ENCODE results near the gene TMEM51. TPM values are rescaled to one million over a fixed set of nuclear protein-coding genes. Genes with fewer than 3 reads are reported as not detected.

TMEM51 gene
- total RNA-seq, 2 experiments from 2014 or later = not detected

DNA sequence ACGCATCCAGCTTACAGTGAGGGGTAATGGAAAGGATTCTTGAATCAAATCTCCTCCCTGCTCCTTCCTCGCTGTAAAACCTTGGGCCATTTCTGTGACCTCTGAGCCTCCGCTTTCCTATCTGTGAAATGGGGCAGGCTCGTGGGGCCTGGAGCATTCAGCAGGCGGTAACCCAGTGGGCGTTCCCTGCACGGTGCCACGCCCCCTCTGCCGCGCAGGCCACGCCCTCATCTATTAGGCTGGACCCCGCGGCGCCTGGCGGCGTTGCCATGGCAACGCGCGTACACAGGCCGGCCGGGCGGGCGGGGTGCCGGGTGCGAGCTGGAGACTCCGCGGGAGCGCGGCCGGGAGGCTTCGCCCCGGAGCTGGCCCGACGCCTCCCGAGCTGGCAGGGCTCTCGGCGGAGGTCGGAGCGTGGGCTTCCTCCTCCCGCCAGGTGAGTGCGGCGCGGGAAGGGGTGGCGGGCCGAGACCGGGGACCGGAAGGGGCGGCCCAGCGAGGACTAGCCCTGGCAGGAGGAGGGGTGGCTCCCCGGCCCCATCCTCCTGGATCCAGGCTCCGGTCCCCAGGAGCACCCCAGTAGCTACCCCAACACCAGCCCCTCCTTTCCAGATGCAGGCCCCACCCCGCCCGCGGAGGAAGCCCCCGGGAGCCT lies 93.5 kb downstream of the TMEM51 start, which contains the start of gene FHAD1:
FHAD1 (plus strand) TSS at position 264 of the 655 bp plus-strand sequence. CDS start 4,562 bp downstream, outside the sequence.
- CTCF ChIA-PET = interaction anchor here (0.9 kb wide), 1 partner anchor 14 kb away, joined by 3 read pairs; no protein-coding TSS in a partner anchor
- Mint-ChIP-seq H3K4me3 (peak within 1 kb of the TSS; percentile 43), H3K4me1 (ENCODE audit: low read depth) (peaks cover 57% of the 10 kb centered on the region), H3K36me3 (ENCODE audit: low read depth) (peaks cover 9% of the 10 kb centered on the region), H3K9me3 (peaks cover 9% of the 10 kb centered on the region), H3K27ac (no peak within 1 kb of the TSS), H3K27me3 (peaks cover 49% of the 10 kb centered on the region)
- intact Hi-C loops (cut with micrococcal nuclease) = no loop called here
- DNase-seq (peak; percentile 71), ATAC-seq (peak; percentile 18)
- TF ChIP-seq, protein P1, sequence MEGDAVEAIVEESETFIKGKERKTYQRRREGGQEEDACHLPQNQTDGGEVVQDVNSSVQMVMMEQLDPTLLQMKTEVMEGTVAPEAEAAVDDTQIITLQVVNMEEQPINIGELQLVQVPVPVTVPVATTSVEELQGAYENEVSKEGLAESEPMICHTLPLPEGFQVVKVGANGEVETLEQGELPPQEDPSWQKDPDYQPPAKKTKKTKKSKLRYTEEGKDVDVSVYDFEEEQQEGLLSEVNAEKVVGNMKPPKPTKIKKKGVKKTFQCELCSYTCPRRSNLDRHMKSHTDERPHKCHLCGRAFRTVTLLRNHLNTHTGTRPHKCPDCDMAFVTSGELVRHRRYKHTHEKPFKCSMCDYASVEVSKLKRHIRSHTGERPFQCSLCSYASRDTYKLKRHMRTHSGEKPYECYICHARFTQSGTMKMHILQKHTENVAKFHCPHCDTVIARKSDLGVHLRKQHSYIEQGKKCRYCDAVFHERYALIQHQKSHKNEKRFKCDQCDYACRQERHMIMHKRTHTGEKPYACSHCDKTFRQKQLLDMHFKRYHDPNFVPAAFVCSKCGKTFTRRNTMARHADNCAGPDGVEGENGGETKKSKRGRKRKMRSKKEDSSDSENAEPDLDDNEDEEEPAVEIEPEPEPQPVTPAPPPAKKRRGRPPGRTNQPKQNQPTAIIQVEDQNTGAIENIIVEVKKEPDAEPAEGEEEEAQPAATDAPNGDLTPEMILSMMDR (IDR thresholded peaks at IDR 0.05) = no peak
- POLR2A ChIA-PET = interaction anchor here (0.7 to 3.2 kb wide), 3 partner anchors 14 to 15 kb away, joined by 3 to 10 read pairs (median 8); no protein-coding TSS in a partner anchor

DNA sequence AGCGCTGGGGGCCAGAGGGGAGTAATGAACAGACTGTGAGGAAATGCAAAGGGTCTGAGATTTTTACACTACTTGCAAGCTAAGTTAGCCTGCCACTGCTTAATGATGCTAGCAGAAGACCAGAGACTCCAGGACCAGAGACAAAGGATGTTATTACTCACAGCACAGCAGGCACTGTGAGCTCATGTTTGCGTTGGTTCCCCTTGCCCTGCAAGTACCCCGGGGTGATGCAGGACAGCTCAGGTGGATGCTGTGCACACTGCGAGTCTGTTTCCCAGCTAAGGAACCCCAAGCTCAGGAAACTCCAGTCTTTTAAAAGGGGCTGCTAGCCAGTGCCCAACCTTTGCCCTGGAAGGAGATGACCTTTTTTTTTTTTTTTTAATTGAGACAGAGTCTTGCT lies 94.7 kb downstream of the TMEM51 start:
- H3K4me3 Mint-ChIP-seq = no peak overlapping the region
- ATAC-seq = no peak
- H3K27me3 Mint-ChIP-seq = peaks cover 41% of the 10 kb centered on the region
- ChIA-PET POLR2A (interaction anchor here (0.8 to 3.2 kb wide), 4 partner anchors 13 to 90 kb away, joined by 3 to 10 read pairs (median 6); no protein-coding TSS in a partner anchor), CTCF (interaction anchor here (1.0 to 2.1 kb wide), 3 partner anchors 16 to 95 kb away, joined by 4 to 8 read pairs (median 4); partner anchors contain the start of gene TMEM51)
- H3K27ac Mint-ChIP-seq = peak overlapping the region; percentile 81
- peaks cover 9% of the 10 kb centered on the region for H3K36me3 Mint-ChIP-seq (ENCODE audit: low read depth)
- TF ChIP-seq, protein P1 (IDR thresholded peaks at IDR 0.05) = no peak
- intact Hi-C loops (cut with micrococcal nuclease) = no loop called here
- peak; percentile 26 for DNase-seq
- peaks cover 11% of the 10 kb centered on the region for H3K9me3 Mint-ChIP-seq
- H3K4me1 Mint-ChIP-seq (ENCODE audit: low read depth) = peaks cover 68% of the 10 kb centered on the region

DNA sequence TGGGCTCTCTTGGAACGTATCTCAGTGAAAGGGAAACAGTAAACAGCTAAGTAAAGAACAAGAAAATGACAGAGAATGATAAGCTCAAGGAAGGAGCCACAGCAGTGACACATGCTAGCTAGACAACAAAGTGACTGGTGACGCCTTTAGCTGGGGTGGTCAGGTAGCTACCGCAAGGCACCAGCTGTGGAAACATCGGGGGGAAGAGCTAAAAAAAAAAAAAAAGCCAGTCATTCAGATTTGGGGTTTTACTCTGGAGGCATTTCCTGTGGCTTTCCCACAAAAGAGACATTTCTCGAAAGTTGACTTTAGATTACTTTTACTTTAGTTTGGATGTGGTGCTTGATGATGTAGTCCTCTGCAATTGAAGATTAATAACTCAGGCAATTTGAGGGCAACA lies 95.5 kb downstream of the TMEM51 start:
- Mint-ChIP-seq H3K27me3 (peaks cover 40% of the 10 kb centered on the region), H3K4me3 (peak overlapping the region; percentile 47), H3K9me3 (peaks cover 11% of the 10 kb centered on the region), H3K27ac (peak overlapping the region; percentile 88), H3K4me1 (ENCODE audit: low read depth) (peaks cover 69% of the 10 kb centered on the region), H3K36me3 (ENCODE audit: low read depth) (peaks cover 9% of the 10 kb centered on the region)
- DNase-seq (peak; percentile 88), ATAC-seq (peak; percentile 83)
- POLR2A ChIA-PET = interaction anchor here (0.6 to 3.2 kb wide), 4 partner anchors 12 to 75 kb away, joined by 3 to 10 read pairs (median 6); no protein-coding TSS in a partner anchor
- CTCF ChIA-PET = interaction anchor here (0.7 to 2.1 kb wide), 3 partner anchors 18 to 96 kb away, joined by 3 to 8 read pairs (median 4); partner anchors contain the start of gene TMEM51
- TF ChIP-seq, protein P1 (IDR thresholded peaks at IDR 0.05) = no peak
- intact Hi-C loops (cut with micrococcal nuclease) = no loop called here

DNA sequence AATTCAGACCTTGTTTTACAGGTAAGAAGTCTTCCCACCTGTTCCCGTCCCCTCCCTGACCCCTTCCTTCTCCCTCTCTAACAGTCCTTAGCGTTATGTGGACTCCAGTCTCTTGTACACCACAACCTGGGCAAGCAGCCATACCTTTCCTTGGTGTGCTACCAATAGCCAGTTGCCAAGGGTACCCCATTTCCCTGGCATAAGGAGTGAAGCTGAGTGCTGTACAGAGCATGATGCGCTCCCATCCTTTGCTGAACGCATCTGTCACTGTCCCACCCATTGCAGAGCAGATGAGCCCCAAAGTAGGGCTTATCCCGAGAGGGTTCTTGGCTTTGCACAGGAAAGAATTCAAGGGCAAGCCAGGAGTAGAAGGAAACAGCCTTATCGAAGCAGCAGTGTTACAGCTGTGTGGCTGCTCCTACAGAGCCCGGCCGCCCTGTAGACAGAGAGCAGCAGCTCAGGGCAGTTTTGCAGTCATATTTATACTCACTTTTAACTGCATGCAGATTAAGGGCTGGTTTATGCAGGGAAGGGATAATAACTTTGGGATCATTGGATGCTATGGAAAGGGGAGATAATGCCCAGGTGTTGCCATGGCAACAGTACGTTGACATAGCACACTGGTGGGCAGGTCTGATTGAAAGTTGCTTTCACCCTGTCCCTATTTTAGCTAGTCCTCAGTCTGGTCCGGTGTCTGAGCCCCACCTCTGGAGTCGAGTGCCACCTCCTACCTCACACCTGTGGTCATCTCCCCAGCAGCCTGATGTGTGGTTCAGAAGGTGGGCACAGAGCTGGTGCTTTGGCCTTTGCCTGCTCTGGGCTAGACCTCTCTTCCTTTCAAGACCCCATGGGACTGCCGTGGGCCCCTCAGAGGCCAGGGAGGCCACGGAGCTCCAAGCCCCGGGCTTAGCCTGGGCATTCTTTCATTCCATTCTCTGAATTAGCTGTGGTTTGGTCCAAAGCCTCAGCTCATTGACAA lies 98.6 kb downstream of the TMEM51 start:
- peak overlapping the region; percentile 13 for H3K4me3 Mint-ChIP-seq

More for the DNA sequence above, 98.6 kb downstream of the TMEM51 start:
- H3K9me3 Mint-ChIP-seq = peaks cover 3% of the 10 kb centered on the region
- TF ChIP-seq, protein P1 (IDR thresholded peaks at IDR 0.05) = no peak
- peaks cover 60% of the 10 kb centered on the region for H3K4me1 Mint-ChIP-seq (ENCODE audit: low read depth)
- ChIA-PET POLR2A (interaction anchor here (0.6 to 1.3 kb wide), 4 partner anchors 9 to 645 kb away, joined by 3 to 4 read pairs (median 4); no protein-coding TSS in a partner anchor), CTCF (interaction anchor here (0.7 to 1.2 kb wide), 2 partner anchors 20 to 126 kb away, joined by 3 to 4 read pairs; no protein-coding TSS in a partner anchor)
- H3K27ac Mint-ChIP-seq = peak overlapping the region; percentile 81
- DNase-seq (no peak), ATAC-seq (no peak)
- H3K36me3 Mint-ChIP-seq (ENCODE audit: low read depth) = no peaks in the 10 kb centered on the region
- intact Hi-C loops (cut with micrococcal nuclease) = no loop called here
- H3K27me3 Mint-ChIP-seq = peaks cover 17% of the 10 kb centered on the region
